Measurements from ENCODE around the gene IL27RA.

DNA sequence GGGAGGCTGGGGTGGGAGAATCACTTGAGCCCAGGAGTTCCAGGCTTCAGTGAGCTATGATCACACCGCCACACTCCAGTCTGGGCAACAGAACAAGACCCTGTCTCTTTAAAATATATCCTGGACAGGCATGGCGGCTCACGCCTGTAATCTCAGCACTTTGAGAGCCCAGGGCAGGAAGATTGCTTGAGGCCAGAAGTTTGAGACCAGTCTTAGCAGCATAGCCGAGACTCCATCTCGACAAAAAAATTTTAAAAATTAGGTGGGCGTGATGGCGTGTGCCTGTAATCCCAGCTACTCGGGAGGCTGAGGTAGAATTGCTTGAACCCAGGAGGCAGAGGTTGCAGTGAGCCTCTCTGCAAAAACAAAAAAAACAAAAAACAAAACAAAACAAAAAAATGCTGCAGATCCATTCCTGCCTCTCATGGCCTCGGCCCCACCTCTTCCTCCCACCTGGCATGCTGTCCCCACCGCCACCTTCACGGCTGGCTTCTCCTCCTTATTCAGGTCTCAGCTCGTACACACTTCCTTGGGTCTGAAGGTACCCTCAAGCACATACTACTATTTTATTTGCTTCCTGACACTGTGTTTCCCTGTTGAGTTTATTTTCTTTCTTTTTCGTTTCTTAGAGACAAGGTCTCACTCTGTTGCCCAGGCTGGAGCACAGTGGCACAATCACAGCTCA is 30.7 kb upstream of the IL27RA start:
- TF ChIP-seq EZH2 (IDR thresholded peaks at IDR 0.05; ENCODE audit: low read depth), result no peak
- TF ChIP-seq, protein P1, sequence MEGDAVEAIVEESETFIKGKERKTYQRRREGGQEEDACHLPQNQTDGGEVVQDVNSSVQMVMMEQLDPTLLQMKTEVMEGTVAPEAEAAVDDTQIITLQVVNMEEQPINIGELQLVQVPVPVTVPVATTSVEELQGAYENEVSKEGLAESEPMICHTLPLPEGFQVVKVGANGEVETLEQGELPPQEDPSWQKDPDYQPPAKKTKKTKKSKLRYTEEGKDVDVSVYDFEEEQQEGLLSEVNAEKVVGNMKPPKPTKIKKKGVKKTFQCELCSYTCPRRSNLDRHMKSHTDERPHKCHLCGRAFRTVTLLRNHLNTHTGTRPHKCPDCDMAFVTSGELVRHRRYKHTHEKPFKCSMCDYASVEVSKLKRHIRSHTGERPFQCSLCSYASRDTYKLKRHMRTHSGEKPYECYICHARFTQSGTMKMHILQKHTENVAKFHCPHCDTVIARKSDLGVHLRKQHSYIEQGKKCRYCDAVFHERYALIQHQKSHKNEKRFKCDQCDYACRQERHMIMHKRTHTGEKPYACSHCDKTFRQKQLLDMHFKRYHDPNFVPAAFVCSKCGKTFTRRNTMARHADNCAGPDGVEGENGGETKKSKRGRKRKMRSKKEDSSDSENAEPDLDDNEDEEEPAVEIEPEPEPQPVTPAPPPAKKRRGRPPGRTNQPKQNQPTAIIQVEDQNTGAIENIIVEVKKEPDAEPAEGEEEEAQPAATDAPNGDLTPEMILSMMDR (conservative IDR thresholded peaks at IDR 0.05), result no peak
